ENCODE data around the gene VIL1. TPM values are rescaled to one million over a fixed set of nuclear protein-coding genes. Genes with fewer than 3 reads are reported as not detected.

Gene VIL1
- total and polyA plus RNA-seq, 2 of the 13 experiments (the other 11 are each of a cell fraction or from before 2014, with no cell fraction given) = 287 to 301 TPM

DNA sequence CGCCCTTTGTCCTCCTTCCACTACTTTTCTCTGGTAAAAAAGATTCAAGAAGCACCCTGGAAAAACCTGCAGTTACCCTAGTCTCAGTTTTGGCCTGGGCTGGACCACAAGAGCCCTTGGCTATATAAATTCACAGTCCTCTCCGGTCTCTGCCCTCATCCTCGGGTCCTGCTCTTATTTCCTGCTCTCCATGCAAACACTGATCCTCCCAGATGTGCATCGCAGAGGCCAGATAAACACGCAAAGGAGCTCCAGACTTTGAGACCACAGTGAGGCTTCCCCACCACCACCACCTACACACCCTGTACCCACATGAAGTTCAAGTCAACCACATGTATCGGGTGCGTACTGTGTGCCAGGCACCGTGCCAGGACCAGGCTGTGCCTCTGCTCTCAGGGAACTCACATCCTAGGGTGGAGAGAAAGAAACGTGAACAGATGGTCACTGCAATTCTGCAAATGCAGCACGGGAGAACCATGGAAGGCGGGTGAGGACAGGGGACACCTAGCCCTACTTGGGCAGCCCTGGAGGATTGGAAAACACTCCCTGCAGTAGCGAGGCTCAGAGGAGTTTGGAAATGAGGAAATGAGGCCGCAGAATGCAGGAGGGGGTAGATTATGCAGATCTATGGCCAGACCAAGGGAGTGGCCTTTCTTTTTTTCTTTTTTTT, 11.8 kb upstream of the VIL1 start (continued):
- TF ChIP-seq, protein P1, sequence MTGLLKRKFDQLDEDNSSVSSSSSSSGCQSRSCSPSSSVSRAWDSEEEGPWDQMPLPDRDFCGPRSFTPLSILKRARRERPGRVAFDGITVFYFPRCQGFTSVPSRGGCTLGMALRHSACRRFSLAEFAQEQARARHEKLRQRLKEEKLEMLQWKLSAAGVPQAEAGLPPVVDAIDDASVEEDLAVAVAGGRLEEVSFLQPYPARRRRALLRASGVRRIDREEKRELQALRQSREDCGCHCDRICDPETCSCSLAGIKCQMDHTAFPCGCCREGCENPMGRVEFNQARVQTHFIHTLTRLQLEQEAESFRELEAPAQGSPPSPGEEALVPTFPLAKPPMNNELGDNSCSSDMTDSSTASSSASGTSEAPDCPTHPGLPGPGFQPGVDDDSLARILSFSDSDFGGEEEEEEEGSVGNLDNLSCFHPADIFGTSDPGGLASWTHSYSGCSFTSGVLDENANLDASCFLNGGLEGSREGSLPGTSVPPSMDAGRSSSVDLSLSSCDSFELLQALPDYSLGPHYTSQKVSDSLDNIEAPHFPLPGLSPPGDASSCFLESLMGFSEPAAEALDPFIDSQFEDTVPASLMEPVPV (CRISPR knock-in tag; IDR thresholded peaks at IDR 0.05) = no peak
- no peak for TF ChIP-seq ZNF792 (CRISPR knock-in tag; IDR thresholded peaks at IDR 0.05)
- TF ChIP-seq, protein P2, sequence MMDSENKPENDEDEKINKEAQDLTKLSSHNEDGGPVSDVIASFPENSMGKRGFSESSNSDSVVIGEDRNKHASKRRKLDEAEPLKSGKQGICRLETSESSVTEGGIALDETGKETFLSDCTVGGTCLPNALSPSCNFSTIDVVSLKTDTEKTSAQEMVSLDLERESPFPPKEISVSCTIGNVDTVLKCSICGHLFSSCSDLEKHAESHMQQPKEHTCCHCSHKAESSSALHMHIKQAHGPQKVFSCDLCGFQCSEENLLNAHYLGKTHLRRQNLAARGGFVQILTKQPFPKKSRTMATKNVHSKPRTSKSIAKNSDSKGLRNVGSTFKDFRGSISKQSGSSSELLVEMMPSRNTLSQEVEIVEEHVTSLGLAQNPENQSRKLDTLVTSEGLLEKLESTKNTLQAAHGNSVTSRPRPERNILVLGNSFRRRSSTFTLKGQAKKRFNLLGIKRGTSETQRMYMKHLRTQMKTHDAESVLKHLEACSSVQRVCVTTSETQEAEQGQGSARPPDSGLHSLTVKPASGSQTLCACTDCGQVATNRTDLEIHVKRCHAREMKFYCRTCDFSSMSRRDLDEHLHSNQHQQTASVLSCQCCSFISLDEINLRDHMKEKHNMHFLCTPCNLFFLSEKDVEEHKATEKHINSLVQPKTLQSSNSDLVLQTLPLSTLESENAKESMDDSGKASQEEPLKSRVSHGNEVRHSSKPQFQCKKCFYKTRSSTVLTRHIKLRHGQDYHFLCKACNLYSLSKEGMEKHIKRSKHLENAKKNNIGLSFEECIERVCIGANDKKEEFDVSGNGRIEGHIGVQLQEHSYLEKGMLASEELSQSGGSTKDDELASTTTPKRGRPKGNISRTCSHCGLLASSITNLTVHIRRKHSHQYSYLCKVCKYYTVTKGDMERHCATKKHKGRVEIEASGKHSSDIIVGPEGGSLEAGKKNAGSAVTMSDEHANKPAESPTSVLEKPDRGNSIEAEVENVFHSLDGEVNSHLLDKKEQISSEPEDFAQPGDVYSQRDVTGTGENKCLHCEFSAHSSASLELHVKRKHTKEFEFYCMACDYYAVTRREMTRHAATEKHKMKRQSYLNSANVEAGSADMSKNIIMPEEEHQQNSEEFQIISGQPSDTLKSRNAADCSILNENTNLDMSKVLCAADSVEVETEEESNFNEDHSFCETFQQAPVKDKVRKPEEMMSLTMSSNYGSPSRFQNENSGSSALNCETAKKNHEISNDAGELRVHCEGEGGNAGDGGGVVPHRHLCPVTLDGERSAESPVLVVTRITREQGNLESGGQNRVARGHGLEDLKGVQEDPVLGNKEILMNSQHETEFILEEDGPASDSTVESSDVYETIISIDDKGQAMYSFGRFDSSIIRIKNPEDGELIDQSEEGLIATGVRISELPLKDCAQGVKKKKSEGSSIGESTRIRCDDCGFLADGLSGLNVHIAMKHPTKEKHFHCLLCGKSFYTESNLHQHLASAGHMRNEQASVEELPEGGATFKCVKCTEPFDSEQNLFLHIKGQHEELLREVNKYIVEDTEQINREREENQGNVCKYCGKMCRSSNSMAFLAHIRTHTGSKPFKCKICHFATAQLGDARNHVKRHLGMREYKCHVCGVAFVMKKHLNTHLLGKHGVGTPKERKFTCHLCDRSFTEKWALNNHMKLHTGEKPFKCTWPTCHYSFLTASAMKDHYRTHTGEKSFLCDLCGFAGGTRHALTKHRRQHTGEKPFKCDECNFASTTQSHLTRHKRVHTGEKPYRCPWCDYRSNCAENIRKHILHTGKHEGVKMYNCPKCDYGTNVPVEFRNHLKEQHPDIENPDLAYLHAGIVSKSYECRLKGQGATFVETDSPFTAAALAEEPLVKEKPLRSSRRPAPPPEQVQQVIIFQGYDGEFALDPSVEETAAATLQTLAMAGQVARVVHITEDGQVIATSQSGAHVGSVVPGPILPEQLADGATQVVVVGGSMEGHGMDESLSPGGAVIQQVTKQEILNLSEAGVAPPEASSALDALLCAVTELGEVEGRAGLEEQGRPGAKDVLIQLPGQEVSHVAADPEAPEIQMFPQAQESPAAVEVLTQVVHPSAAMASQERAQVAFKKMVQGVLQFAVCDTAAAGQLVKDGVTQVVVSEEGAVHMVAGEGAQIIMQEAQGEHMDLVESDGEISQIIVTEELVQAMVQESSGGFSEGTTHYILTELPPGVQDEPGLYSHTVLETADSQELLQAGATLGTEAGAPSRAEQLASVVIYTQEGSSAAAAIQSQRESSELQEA (CRISPR knock-in tag; IDR thresholded peaks at IDR 0.05; ENCODE audit: not compliant biosample characterization) = no peak
- TF ChIP-seq ZNF563 (CRISPR knock-in tag; IDR thresholded peaks at IDR 0.05) = no peak
- no peak for TF ChIP-seq ZNF12 (CRISPR knock-in tag; IDR thresholded peaks at IDR 0.05)
- TF ChIP-seq TBX2 (CRISPR knock-in tag; IDR thresholded peaks at IDR 0.05; ENCODE audit: borderline replicate concordance) = peak; percentile 16; the same call in 1 of the 2 replicates
- peak; percentile 43; the same call in 1 of the 2 replicates for TF ChIP-seq ZFX (CRISPR knock-in tag; IDR thresholded peaks at IDR 0.05; ENCODE audit: low read depth)
- TF ChIP-seq, protein P3, sequence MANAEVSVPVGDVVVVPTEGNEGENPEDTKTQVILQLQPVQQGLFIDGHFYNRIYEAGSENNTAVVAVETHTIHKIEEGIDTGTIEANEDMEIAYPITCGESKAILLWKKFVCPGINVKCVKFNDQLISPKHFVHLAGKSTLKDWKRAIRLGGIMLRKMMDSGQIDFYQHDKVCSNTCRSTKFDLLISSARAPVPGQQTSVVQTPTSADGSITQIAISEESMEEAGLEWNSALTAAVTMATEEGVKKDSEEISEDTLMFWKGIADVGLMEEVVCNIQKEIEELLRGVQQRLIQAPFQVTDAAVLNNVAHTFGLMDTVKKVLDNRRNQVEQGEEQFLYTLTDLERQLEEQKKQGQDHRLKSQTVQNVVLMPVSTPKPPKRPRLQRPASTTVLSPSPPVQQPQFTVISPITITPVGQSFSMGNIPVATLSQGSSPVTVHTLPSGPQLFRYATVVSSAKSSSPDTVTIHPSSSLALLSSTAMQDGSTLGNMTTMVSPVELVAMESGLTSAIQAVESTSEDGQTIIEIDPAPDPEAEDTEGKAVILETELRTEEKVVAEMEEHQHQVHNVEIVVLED (CRISPR knock-in tag; IDR thresholded peaks at IDR 0.05; ENCODE audit: borderline replicate concordance) = no peak; the same call in 1 of the 2 replicates
- no peak for TF ChIP-seq CAMTA2 (CRISPR knock-in tag; IDR thresholded peaks at IDR 0.05; ENCODE audit: borderline replicate concordance)
- TF ChIP-seq FOXC1 (CRISPR knock-in tag; IDR thresholded peaks at IDR 0.05; ENCODE audit: borderline replicate concordance) = no peak
- no peak for TF ChIP-seq ZNF20 (CRISPR knock-in tag; IDR thresholded peaks at IDR 0.05)
- TF ChIP-seq, protein P4, sequence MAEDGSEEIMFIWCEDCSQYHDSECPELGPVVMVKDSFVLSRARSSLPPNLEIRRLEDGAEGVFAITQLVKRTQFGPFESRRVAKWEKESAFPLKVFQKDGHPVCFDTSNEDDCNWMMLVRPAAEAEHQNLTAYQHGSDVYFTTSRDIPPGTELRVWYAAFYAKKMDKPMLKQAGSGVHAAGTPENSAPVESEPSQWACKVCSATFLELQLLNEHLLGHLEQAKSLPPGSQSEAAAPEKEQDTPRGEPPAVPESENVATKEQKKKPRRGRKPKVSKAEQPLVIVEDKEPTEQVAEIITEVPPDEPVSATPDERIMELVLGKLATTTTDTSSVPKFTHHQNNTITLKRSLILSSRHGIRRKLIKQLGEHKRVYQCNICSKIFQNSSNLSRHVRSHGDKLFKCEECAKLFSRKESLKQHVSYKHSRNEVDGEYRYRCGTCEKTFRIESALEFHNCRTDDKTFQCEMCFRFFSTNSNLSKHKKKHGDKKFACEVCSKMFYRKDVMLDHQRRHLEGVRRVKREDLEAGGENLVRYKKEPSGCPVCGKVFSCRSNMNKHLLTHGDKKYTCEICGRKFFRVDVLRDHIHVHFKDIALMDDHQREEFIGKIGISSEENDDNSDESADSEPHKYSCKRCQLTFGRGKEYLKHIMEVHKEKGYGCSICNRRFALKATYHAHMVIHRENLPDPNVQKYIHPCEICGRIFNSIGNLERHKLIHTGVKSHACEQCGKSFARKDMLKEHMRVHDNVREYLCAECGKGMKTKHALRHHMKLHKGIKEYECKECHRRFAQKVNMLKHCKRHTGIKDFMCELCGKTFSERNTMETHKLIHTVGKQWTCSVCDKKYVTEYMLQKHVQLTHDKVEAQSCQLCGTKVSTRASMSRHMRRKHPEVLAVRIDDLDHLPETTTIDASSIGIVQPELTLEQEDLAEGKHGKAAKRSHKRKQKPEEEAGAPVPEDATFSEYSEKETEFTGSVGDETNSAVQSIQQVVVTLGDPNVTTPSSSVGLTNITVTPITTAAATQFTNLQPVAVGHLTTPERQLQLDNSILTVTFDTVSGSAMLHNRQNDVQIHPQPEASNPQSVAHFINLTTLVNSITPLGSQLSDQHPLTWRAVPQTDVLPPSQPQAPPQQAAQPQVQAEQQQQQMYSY (CRISPR knock-in tag; IDR thresholded peaks at IDR 0.05) = peak; percentile 48; the same call in 1 of the 2 replicates
- TF ChIP-seq HNRNPH1 (optimal IDR thresholded peaks at IDR 0.05; ENCODE audit: low read depth, low read length) = no peak

Measured in HepG2 (cell line).